Stimulated activated CD8-positive, alpha-beta memory T cell treated with anti-CD3 and anti-CD28 coated beads, Interleukin-15, amount 100 ng/mL, for 48 hours (primary cell): ENCODE data around the gene PPIE.
"Not testable (repeated sequence)": the region's sequence is repeated elsewhere in the genome, so short reads cannot be mapped to it uniquely, and the experiment has no call there.

Experiments used
- DNase-seq, 2 donors: peaks; one replicate each; pipeline ENCODE4 v3.0.0-alpha.2; 2020; ENCODE audit warnings: low read depth in 2 of 2

The PPIE gene

GRCh38 chr1:39777896-39778295 lies 39.2 kb downstream of the PPIE start:
- DNase-seq: not testable (repeated sequence)

- not testable (repeated sequence) for DNase-seq
These were observed 39.9 kb downstream of the PPIE start for GRCh38 chr1:39778463-39779099.

GRCh38 chr1:39779137-39779536 lies 40.5 kb downstream of the PPIE start:
- DNase-seq: no peak

GRCh38 chr1:39779821-39780220 lies 41.1 kb downstream of the PPIE start:
- DNase-seq: no peak

GRCh38 chr1:39781349-39781715 lies 42.6 kb downstream of the PPIE start:
- DNase-seq: no peak

- DNase-seq: no peak
These were observed 43.4 kb downstream of the PPIE start for GRCh38 chr1:39782103-39782502.

- DNase-seq: not testable (repeated sequence)
These were observed 44.0 kb downstream of the PPIE start for GRCh38 chr1:39782685-39783084.

GRCh38 chr1:39786303-39787107 lies 47.8 kb downstream of the PPIE start:
- DNase-seq: not testable (repeated sequence)

GRCh38 chr1:39787108-39787375 lies 48.4 kb downstream of the PPIE start:
- DNase-seq: not testable (repeated sequence)

GRCh38 chr1:39787468-39787867 lies 48.8 kb downstream of the PPIE start:
- no peak for DNase-seq

GRCh38 chr1:39787964-39788363 lies 49.3 kb downstream of the PPIE start:
- not testable (repeated sequence) for DNase-seq

- DNase-seq: no peak
These were observed 49.7 kb downstream of the PPIE start for GRCh38 chr1:39788426-39788757.

GRCh38 chr1:39788758-39789570 lies 50.3 kb downstream of the PPIE start, which contains the start of gene BMP8B:
BMP8B (minus strand) TSS chr1:39788865; CDS start chr1:39788485, 380 bp downstream.
- DNase-seq: peak in 1 of 2 donors; percentile 27

- DNase-seq: no peak
These were observed 51.0 kb downstream of the PPIE start for GRCh38 chr1:39789571-39790110.

GRCh38 chr1:39791838-39792237 lies 53.2 kb downstream of the PPIE start:
- DNase-seq: no peak

- DNase-seq: no peak
These were observed 57.0 kb downstream of the PPIE start for GRCh38 chr1:39795651-39796050.

- peak; percentile 73 to 80 for DNase-seq
These were observed 60.4 kb downstream of the PPIE start for GRCh38 chr1:39798859-39799769.

GRCh38 chr1:39799770-39800470 lies 61.2 kb downstream of the PPIE start:
- DNase-seq: peak; percentile 34 to 44

GRCh38 chr1:39800471-39800835 lies 61.8 kb downstream of the PPIE start:
- DNase-seq: no peak

GRCh38 chr1:39802496-39803260 lies 64.0 kb downstream of the PPIE start:
- no peak for DNase-seq
